ENCODE results near the gene SLC9A5.

DNA sequence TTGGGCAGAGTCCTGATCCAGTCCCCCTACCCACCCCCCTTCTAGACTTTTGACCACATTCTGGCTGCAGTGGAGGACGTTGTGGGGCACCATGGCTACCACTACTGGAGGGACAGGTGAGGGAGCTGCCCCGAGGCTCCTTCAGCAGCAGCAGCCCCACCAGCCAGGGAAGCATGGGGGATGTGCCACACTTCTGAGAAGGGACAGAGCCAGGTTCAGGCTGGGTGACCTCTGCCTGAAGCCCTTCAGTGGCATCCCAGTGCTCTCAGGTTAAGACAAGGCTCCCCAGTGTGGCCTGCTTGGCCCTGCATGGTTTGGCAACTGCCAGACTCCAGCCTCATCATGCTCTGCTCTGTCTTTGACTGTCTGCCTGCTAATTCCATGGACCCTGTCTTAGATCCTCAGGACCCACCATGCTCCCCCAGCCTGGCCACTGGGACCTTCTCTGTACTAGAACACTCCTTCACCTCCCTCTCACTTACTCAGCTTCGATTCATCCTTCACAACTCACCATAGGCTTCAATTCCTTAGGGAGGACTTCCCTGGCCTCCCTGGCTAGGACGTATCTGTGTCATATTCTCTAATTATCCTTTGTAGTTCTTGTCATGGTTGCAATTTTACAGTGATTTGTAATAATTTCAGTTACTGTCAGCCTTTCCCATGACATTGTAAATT, 8.8 kb downstream of the SLC9A5 start:
- TF ChIP-seq, protein P1, sequence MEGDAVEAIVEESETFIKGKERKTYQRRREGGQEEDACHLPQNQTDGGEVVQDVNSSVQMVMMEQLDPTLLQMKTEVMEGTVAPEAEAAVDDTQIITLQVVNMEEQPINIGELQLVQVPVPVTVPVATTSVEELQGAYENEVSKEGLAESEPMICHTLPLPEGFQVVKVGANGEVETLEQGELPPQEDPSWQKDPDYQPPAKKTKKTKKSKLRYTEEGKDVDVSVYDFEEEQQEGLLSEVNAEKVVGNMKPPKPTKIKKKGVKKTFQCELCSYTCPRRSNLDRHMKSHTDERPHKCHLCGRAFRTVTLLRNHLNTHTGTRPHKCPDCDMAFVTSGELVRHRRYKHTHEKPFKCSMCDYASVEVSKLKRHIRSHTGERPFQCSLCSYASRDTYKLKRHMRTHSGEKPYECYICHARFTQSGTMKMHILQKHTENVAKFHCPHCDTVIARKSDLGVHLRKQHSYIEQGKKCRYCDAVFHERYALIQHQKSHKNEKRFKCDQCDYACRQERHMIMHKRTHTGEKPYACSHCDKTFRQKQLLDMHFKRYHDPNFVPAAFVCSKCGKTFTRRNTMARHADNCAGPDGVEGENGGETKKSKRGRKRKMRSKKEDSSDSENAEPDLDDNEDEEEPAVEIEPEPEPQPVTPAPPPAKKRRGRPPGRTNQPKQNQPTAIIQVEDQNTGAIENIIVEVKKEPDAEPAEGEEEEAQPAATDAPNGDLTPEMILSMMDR (IDR thresholded peaks at IDR 0.05), result no peak
- TF ChIP-seq POLR2A (IDR thresholded peaks at IDR 0.05), result no peak
- no peak for TF ChIP-seq POLR2AphosphoS5 (IDR thresholded peaks at IDR 0.05)
